ENCODE results near the gene MRPL52. TPM values are rescaled to one million over a fixed set of nuclear protein-coding genes. Genes with fewer than 3 reads are reported as not detected.
A peak's percentile ranks its signal among the peaks of the same experiment; 100 is the strongest.

The MRPL52 gene
- total and polyA plus RNA-seq, 2 experiments from 2014 or later, result 97.9 to 259 TPM

- Histone ChIP-seq H3K36me3 (peaks cover 12% of the 10 kb centered on the region), H3K27ac (no peak overlapping the region), H3K9me3 (ENCODE audit: low read depth) (no peaks in the 10 kb centered on the region), H3K27me3 (no peaks in the 10 kb centered on the region), H3K4me1 (ENCODE audit: low read depth) (no peaks in the 10 kb centered on the region), H3K4me3 (peak overlapping the region; percentile 71)
- no peak for DNase-seq (ENCODE audit: low read depth in 1 of 2, low spot score in 1 of 2)
- TF ChIP-seq CTCF (IDR thresholded peaks at IDR 0.05; ENCODE audit: low read depth, low read length), result no peak
Observed at GRCh38 chr14:22830443-22831010, 840 bp downstream of the MRPL52 start.

GRCh38 chr14:22835505-22835904 lies 5.8 kb downstream of the MRPL52 start:
- Histone ChIP-seq H3K27ac (no peak overlapping the region), H3K27me3 (no peaks in the 10 kb centered on the region), H3K4me3 (no peak overlapping the region), H3K36me3 (peaks cover 12% of the 10 kb centered on the region), H3K9me3 (ENCODE audit: low read depth) (no peaks in the 10 kb centered on the region), H3K4me1 (ENCODE audit: low read depth) (peaks cover 5% of the 10 kb centered on the region)
- no peak for DNase-seq (ENCODE audit: low read depth in 1 of 2, low spot score in 1 of 2)
- no peak for TF ChIP-seq CTCF (IDR thresholded peaks at IDR 0.05; ENCODE audit: low read depth, low read length)

GRCh38 chr14:22836301-22837113 lies 6.8 kb downstream of the MRPL52 start, which contains the start of gene MMP14:
Gene MMP14, plus strand, starts transcription at chr14:22836585. Its CDS starts 233 bp downstream, at chr14:22836818.
- no peak within 1 kb of the TSS for H3K27ac ChIP-seq
- peaks cover 12% of the 10 kb centered on the region for H3K36me3 ChIP-seq
- H3K9me3 ChIP-seq (ENCODE audit: low read depth), result no peaks in the 10 kb centered on the region
- peak; percentile 67 for TF ChIP-seq CTCF (IDR thresholded peaks at IDR 0.05; ENCODE audit: low read depth, low read length)
- peaks cover 11% of the 10 kb centered on the region for H3K4me1 ChIP-seq (ENCODE audit: low read depth)
- peak within 1 kb of the TSS; percentile 60 for H3K4me3 ChIP-seq
- DNase-seq (ENCODE audit: low read depth in 1 of 2, low spot score in 1 of 2), result peak in 1 of 2 donors; percentile 95
- H3K27me3 ChIP-seq, result no peaks in the 10 kb centered on the region

GRCh38 chr14:22837114-22837749 lies 7.5 kb downstream of the MRPL52 start:
- H3K36me3 ChIP-seq, result peaks cover 12% of the 10 kb centered on the region
- DNase-seq (ENCODE audit: low read depth in 1 of 2, low spot score in 1 of 2), result peak; percentile 64 to 70
- H3K27ac ChIP-seq, result no peak overlapping the region
- H3K9me3 ChIP-seq (ENCODE audit: low read depth), result no peaks in the 10 kb centered on the region
- peaks cover 11% of the 10 kb centered on the region for H3K4me1 ChIP-seq (ENCODE audit: low read depth)
- TF ChIP-seq CTCF (IDR thresholded peaks at IDR 0.05; ENCODE audit: low read depth, low read length), result peak; percentile 5
- H3K27me3 ChIP-seq, result no peaks in the 10 kb centered on the region
- H3K4me3 ChIP-seq, result peak overlapping the region; percentile 60

GRCh38 chr14:22837750-22838538 lies 8.3 kb downstream of the MRPL52 start:
- H3K9me3 ChIP-seq (ENCODE audit: low read depth), result no peaks in the 10 kb centered on the region
- no peak overlapping the region for H3K27ac ChIP-seq
- H3K36me3 ChIP-seq, result peaks cover 12% of the 10 kb centered on the region
- H3K4me1 ChIP-seq (ENCODE audit: low read depth), result peaks cover 11% of the 10 kb centered on the region
- no peak for TF ChIP-seq CTCF (IDR thresholded peaks at IDR 0.05; ENCODE audit: low read depth, low read length)
- no peaks in the 10 kb centered on the region for H3K27me3 ChIP-seq
- peak in 1 of 2 donors; percentile 78 for DNase-seq (ENCODE audit: low read depth in 1 of 2, low spot score in 1 of 2)
- H3K4me3 ChIP-seq, result peak overlapping the region; percentile 60
